K562 treated with DMSO at 1 percent for 24 hours (cell line): Measurements from ENCODE around the gene ANK2. TPM values are rescaled to one million over a fixed set of nuclear protein-coding genes. Genes with fewer than 3 reads are reported as not detected.

Experiments used
- total RNA-seq: library from RNA; unstranded; fragments of 300-600 nt; gene quantifications from 2 replicates; pipeline ENCODE4 v1.2.3, GENCODE V29; 2022; ENCODE audit warnings: low read depth; ENCODE audit not compliant: insufficient read depth

ANK2 gene
- total RNA-seq, result not detected in 2 replicates

DNA sequence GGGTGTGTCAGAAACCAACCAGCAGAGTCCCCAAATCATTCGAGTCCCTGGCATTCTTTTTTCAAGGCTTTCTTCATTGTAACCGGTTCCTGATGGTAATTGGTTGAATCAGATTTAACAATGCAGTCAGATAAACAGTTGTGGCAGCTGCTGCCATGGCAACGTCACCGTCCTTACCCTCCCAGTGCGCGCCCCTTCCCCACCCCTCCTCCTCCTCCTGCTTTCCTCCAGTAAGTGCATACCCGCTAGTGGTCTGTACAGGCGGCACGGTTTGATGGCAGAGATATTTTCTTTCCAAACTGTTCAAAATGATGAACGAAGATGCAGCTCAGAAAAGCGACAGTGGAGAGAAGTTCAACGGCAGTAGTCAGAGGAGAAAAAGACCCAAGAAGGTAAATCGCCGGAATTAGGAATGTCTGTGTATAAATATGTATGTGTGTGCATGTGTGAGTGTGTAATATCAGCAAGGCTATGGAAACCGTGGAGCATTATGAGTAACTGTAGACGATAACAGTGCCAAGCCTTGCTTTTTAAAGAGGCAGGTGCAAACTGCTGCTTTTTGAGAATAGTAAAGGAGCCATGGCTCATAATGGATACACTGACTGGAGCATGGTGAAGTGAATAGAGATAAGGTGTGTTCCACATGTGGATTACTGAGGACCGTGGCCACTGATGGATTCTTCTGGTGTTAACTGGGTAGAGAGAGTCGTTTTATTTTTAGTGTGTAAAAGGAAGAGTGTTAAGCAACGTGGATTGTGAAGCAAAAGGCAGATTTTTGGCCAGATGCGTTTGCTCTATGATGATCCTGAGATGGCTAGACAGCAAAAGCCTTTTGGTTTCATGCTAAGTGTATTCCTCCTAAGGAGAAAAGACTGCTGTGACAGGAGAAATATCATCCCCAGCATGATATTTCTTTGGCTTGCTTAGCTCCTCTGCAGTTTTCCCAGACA is at the start of gene ANK2:
Gene ANK2 (plus strand): TSS at position 233 of the 950 bp plus-strand sequence. CDS start 76 bp downstream, at position 309.

